ENCODE measurements around the gene ALDH4A1. TPM values are rescaled to one million over a fixed set of nuclear protein-coding genes. Genes with fewer than 3 reads are reported as not detected.

The ALDH4A1 gene
- total RNA-seq, 1 experiment from 2014 or later: 31.0 TPM

DNA sequence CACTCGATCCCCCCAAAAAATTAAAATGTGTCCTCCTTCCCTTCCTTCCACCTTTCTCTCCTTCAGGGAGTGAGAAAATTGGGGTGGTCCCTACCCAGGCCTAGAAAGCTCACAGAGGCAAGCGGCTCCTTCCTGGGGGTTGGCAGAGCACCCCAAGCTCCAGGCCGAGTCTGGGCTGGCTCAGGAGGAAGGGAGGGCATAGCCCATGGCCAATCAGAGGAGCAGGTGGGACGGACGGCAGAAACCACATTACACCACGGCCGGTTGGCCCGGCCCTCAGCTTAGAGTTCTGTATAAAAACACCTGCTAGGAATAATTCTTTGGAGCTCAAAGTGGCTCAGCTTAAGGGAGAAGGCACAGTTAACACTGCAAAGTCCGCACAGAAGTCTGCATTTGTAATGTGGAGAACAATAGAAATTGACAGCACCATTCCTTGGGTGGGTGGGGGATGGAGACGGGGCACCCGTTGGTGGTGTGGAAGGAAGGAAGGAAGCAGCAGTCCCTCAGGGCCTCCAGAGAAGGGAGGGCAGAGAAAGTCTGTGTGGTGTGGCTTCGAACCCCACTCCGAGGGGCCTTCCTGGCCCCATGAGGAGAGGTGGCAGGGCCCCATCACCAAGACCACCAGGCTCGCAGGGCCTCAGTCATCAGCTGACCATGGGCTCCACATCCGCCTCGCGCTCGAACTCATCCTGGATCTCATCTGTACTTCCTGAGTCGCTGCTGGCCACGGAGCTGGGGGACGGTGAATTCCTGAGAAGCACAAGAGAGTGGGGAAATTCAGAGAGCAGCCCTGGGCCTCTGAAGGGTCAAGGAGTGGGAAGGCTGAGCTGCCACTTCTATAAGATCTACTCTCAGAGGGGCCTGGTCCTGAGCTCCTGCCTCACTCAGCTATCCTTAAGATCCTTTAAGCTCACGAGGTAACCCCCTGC is 5.8 kb upstream of the ALDH4A1 start (continued):
- TF ChIP-seq, protein P1, sequence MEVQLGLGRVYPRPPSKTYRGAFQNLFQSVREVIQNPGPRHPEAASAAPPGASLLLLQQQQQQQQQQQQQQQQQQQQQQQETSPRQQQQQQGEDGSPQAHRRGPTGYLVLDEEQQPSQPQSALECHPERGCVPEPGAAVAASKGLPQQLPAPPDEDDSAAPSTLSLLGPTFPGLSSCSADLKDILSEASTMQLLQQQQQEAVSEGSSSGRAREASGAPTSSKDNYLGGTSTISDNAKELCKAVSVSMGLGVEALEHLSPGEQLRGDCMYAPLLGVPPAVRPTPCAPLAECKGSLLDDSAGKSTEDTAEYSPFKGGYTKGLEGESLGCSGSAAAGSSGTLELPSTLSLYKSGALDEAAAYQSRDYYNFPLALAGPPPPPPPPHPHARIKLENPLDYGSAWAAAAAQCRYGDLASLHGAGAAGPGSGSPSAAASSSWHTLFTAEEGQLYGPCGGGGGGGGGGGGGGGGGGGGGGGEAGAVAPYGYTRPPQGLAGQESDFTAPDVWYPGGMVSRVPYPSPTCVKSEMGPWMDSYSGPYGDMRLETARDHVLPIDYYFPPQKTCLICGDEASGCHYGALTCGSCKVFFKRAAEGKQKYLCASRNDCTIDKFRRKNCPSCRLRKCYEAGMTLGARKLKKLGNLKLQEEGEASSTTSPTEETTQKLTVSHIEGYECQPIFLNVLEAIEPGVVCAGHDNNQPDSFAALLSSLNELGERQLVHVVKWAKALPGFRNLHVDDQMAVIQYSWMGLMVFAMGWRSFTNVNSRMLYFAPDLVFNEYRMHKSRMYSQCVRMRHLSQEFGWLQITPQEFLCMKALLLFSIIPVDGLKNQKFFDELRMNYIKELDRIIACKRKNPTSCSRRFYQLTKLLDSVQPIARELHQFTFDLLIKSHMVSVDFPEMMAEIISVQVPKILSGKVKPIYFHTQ (CRISPR knock-in tag; IDR thresholded peaks at IDR 0.05): no peak
- TF ChIP-seq GTF2I (CRISPR knock-in tag; conservative IDR thresholded peaks at IDR 0.05) (no peak), ZNF671 (CRISPR knock-in tag; IDR thresholded peaks at IDR 0.05) (no peak), ESRRA (CRISPR knock-in tag; IDR thresholded peaks at IDR 0.05; ENCODE audit: borderline replicate concordance) (no peak), KAT7 (CRISPR knock-in tag; IDR thresholded peaks at IDR 0.05; ENCODE audit: borderline replicate concordance) (no peak)
- TF ChIP-seq, protein P2, sequence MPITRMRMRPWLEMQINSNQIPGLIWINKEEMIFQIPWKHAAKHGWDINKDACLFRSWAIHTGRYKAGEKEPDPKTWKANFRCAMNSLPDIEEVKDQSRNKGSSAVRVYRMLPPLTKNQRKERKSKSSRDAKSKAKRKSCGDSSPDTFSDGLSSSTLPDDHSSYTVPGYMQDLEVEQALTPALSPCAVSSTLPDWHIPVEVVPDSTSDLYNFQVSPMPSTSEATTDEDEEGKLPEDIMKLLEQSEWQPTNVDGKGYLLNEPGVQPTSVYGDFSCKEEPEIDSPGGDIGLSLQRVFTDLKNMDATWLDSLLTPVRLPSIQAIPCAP (CRISPR knock-in tag; IDR thresholded peaks at IDR 0.05): no peak
- TF ChIP-seq, protein P3, sequence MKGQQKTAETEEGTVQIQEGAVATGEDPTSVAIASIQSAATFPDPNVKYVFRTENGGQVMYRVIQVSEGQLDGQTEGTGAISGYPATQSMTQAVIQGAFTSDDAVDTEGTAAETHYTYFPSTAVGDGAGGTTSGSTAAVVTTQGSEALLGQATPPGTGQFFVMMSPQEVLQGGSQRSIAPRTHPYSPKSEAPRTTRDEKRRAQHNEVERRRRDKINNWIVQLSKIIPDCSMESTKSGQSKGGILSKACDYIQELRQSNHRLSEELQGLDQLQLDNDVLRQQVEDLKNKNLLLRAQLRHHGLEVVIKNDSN (CRISPR knock-in tag; IDR thresholded peaks at IDR 0.05): no peak

DNA sequence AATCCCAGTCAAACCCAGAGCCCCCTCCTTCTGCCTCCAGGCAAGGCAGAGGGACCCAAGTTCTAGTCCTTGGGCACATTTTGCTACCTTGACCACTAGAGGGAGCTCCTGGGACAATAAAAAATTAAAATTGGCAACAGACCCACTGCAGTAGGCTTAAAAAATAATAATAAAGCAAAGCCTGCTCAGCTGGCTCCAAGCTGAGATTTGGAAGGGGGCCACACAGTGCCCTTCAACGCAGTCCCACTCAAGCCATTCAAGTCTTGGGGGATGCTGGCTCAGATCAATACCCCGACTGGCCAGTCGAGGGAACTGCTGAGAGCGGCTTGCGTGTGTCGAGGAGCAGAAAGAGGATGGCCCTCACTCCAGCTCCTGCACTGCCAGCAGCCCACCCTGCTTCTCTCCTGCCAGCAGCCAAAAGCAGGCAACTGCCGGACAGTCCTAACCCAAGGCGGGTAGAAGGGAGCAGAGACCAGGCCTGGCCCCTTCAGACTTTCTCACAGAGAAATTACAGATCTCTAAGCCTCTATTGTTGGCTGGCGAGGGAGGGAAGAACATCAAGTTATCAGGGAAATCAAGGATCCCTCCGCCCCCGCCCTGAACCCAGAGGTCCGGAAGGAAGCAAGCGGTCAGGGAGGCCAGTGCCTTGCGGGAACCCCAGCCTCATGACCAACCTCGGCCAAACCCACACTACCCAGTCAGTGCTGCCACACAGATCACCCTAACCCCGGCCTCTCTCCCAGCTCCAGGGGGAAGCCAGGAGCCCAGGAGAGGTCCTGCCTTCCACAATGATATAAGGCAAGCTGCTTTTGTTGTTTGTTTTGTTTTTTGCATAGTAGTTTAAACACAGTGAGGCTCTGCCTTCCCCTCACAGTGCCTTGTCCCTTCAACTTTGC is 4.9 kb upstream of the ALDH4A1 start:
- H3K27ac Mint-ChIP-seq: peak overlapping the region; percentile 7; the same call in 1 of the 2 replicates
- no peaks in the 10 kb centered on the region; the same call in 1 of the 2 replicates for H3K27me3 Mint-ChIP-seq (ENCODE audit: low read depth)
- no peaks in the 10 kb centered on the region for H3K9me3 Mint-ChIP-seq
- H3K36me3 Mint-ChIP-seq: no peaks in the 10 kb centered on the region; the same call in 1 of the 2 replicates
- peak; percentile 62 for DNase-seq (ENCODE audit: low spot score)
- ChIA-PET POLR2A (interaction anchor here (1.2 kb wide), 1 partner anchor 43 kb away, joined by 4 read pairs; no protein-coding TSS in a partner anchor), CTCF (interaction anchor here (0.5 to 3.5 kb wide), 66 partner anchors 9 to 808 kb away, joined by 3 to 41 read pairs (median 5); partner anchors contain the start of genes IFFO2 and UBR4)
- H3K4me1 Mint-ChIP-seq: peaks cover 15% of the 10 kb centered on the region
- ATAC-seq: peak; percentile 56
- H3K4me3 Mint-ChIP-seq: no peak overlapping the region
- no peak for TF ChIP-seq MYBL2 (CRISPR knock-in tag; IDR thresholded peaks at IDR 0.05)
- TF ChIP-seq, protein P4, sequence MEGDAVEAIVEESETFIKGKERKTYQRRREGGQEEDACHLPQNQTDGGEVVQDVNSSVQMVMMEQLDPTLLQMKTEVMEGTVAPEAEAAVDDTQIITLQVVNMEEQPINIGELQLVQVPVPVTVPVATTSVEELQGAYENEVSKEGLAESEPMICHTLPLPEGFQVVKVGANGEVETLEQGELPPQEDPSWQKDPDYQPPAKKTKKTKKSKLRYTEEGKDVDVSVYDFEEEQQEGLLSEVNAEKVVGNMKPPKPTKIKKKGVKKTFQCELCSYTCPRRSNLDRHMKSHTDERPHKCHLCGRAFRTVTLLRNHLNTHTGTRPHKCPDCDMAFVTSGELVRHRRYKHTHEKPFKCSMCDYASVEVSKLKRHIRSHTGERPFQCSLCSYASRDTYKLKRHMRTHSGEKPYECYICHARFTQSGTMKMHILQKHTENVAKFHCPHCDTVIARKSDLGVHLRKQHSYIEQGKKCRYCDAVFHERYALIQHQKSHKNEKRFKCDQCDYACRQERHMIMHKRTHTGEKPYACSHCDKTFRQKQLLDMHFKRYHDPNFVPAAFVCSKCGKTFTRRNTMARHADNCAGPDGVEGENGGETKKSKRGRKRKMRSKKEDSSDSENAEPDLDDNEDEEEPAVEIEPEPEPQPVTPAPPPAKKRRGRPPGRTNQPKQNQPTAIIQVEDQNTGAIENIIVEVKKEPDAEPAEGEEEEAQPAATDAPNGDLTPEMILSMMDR (IDR thresholded peaks at IDR 0.05): peak; percentile 90

DNA sequence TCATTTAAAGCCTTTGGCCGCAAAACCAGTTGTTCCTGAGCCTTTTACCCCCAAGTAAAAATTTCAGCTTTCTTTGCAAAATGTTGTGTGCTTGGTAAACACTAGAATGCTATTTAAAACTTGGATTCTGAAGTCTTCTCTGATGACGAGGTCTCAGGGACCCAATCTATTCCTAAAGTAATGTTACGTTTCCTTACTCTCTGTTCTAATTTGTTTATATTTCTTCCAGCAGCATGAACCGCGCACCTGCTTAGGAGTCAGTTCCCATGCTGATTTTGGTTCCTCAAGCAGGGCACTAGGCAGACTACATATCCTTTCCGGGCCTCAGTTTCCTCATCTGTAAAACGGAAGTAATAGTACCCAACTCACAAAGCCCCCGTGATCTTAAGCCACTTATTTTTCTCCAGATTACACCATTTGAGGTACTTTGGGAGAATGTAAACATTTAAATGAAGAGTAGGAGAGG is 969 bp upstream of the ALDH4A1 start:
- peaks cover 22% of the 10 kb centered on the region for H3K4me1 Mint-ChIP-seq
- no peaks in the 10 kb centered on the region for H3K9me3 Mint-ChIP-seq
- no peaks in the 10 kb centered on the region; the same call in none of the 2 replicates for H3K27me3 Mint-ChIP-seq (ENCODE audit: low read depth)
- POLR2A ChIA-PET: interaction anchor here (1.0 to 1.4 kb wide), 3 partner anchors 53 to 183 kb away, joined by 3 to 9 read pairs (median 8); partner anchors contain the start of gene IFFO2
- ATAC-seq (no peak), DNase-seq (ENCODE audit: low spot score) (no peak)
- no peaks in the 10 kb centered on the region for H3K36me3 Mint-ChIP-seq
- no peak overlapping the region; the same call in none of the 2 replicates for H3K27ac Mint-ChIP-seq
- CTCF ChIA-PET: interaction anchor here (0.9 to 4.2 kb wide), 7 partner anchors 10 to 149 kb away, joined by 3 to 70 read pairs (median 3); partner anchors contain the start of gene IFFO2
- peak overlapping the region; percentile 98 for H3K4me3 Mint-ChIP-seq
- TF ChIP-seq ZNF121 (CRISPR knock-in tag; IDR thresholded peaks at IDR 0.05) (no peak), GABPB1 (CRISPR knock-in tag; IDR thresholded peaks at IDR 0.05) (no peak), FOXJ3 (CRISPR knock-in tag; IDR thresholded peaks at IDR 0.05; ENCODE audit: borderline replicate concordance) (no peak)
- TF ChIP-seq, protein P1 (CRISPR knock-in tag; IDR thresholded peaks at IDR 0.05): no peak
- TF ChIP-seq, protein P5, sequence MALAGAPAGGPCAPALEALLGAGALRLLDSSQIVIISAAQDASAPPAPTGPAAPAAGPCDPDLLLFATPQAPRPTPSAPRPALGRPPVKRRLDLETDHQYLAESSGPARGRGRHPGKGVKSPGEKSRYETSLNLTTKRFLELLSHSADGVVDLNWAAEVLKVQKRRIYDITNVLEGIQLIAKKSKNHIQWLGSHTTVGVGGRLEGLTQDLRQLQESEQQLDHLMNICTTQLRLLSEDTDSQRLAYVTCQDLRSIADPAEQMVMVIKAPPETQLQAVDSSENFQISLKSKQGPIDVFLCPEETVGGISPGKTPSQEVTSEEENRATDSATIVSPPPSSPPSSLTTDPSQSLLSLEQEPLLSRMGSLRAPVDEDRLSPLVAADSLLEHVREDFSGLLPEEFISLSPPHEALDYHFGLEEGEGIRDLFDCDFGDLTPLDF (CRISPR knock-in tag; IDR thresholded peaks at IDR 0.05): no peak
